ENCODE data around the gene PKLR. TPM values are rescaled to one million over a fixed set of nuclear protein-coding genes. Genes with fewer than 3 reads are reported as not detected.

The PKLR gene
- total RNA-seq, 1 donor from 2014 or later = not detected

GRCh38 chr1:155320252-155320651 is 19.0 kb upstream of the PKLR start:
- peaks cover 14% of the 10 kb centered on the region for H3K4me1 Mint-ChIP-seq (ENCODE audit: low read depth, unreplicated experiment)
- DNase-seq = no peak
- H3K27me3 Mint-ChIP-seq (ENCODE audit: unreplicated experiment) = peaks cover 25% of the 10 kb centered on the region
- peaks cover 23% of the 10 kb centered on the region for H3K9me3 Mint-ChIP-seq (ENCODE audit: unreplicated experiment)
- H3K27ac Mint-ChIP-seq (ENCODE audit: unreplicated experiment) = peak overlapping the region; percentile 100
- H3K4me3 Mint-ChIP-seq (ENCODE audit: unreplicated experiment) = peak overlapping the region; percentile 97
- no peak for TF ChIP-seq CTCF (IDR thresholded peaks at IDR 0.05; ENCODE audit: partially characterized antibody, unreplicated experiment)
- H3K36me3 Mint-ChIP-seq (ENCODE audit: unreplicated experiment) = no peaks in the 10 kb centered on the region

GRCh38 chr1:155319536-155319935 is 18.3 kb upstream of the PKLR start:
- Mint-ChIP-seq H3K27ac (ENCODE audit: unreplicated experiment) (peak overlapping the region; percentile 100), H3K36me3 (ENCODE audit: unreplicated experiment) (no peaks in the 10 kb centered on the region), H3K9me3 (ENCODE audit: unreplicated experiment) (peaks cover 23% of the 10 kb centered on the region), H3K4me1 (ENCODE audit: low read depth, unreplicated experiment) (peaks cover 14% of the 10 kb centered on the region), H3K4me3 (ENCODE audit: unreplicated experiment) (peak overlapping the region; percentile 97), H3K27me3 (ENCODE audit: unreplicated experiment) (peaks cover 25% of the 10 kb centered on the region)
- no peak for TF ChIP-seq CTCF (IDR thresholded peaks at IDR 0.05; ENCODE audit: partially characterized antibody, unreplicated experiment)
- DNase-seq = no peak

GRCh38 chr1:155318082-155318481 is 16.8 kb upstream of the PKLR start:
- Mint-ChIP-seq H3K4me3 (ENCODE audit: unreplicated experiment) (no peak overlapping the region), H3K36me3 (ENCODE audit: unreplicated experiment) (no peaks in the 10 kb centered on the region), H3K9me3 (ENCODE audit: unreplicated experiment) (peaks cover 23% of the 10 kb centered on the region), H3K27me3 (ENCODE audit: unreplicated experiment) (peaks cover 27% of the 10 kb centered on the region), H3K4me1 (ENCODE audit: low read depth, unreplicated experiment) (peaks cover 14% of the 10 kb centered on the region), H3K27ac (ENCODE audit: unreplicated experiment) (no peak overlapping the region)
- DNase-seq = no peak
- TF ChIP-seq CTCF (IDR thresholded peaks at IDR 0.05; ENCODE audit: partially characterized antibody, unreplicated experiment) = no peak

GRCh38 chr1:155316922-155317321 is 15.7 kb upstream of the PKLR start:
- DNase-seq = no peak
- H3K4me3 Mint-ChIP-seq (ENCODE audit: unreplicated experiment) = no peak overlapping the region
- H3K9me3 Mint-ChIP-seq (ENCODE audit: unreplicated experiment) = peaks cover 17% of the 10 kb centered on the region
- no peak overlapping the region for H3K27ac Mint-ChIP-seq (ENCODE audit: unreplicated experiment)
- peaks cover 24% of the 10 kb centered on the region for H3K27me3 Mint-ChIP-seq (ENCODE audit: unreplicated experiment)
- no peaks in the 10 kb centered on the region for H3K36me3 Mint-ChIP-seq (ENCODE audit: unreplicated experiment)
- peaks cover 14% of the 10 kb centered on the region for H3K4me1 Mint-ChIP-seq (ENCODE audit: low read depth, unreplicated experiment)
- no peak for TF ChIP-seq CTCF (IDR thresholded peaks at IDR 0.05; ENCODE audit: partially characterized antibody, unreplicated experiment)

- Mint-ChIP-seq H3K4me3 (ENCODE audit: unreplicated experiment) (peak overlapping the region; percentile 71), H3K27ac (ENCODE audit: unreplicated experiment) (peak overlapping the region; percentile 50), H3K9me3 (ENCODE audit: unreplicated experiment) (peaks cover 10% of the 10 kb centered on the region), H3K36me3 (ENCODE audit: unreplicated experiment) (no peaks in the 10 kb centered on the region), H3K4me1 (ENCODE audit: low read depth, unreplicated experiment) (peaks cover 8% of the 10 kb centered on the region), H3K27me3 (ENCODE audit: unreplicated experiment) (peaks cover 17% of the 10 kb centered on the region)
- no peak for TF ChIP-seq CTCF (IDR thresholded peaks at IDR 0.05; ENCODE audit: partially characterized antibody, unreplicated experiment)
- no peak for DNase-seq
Measured at GRCh38 chr1:155313261-155313660, 12.0 kb upstream of the PKLR start.
